HG02642 (cell line): ENCODE measurements around the gene CPLX1.

ENCODE experiments used
- ATAC-seq: cut with Tn5 transposase; IDR thresholded peaks from one replicate; pipeline ENCODE4 v1.9.1; 2021; ENCODE audit warnings: mild to moderate bottlenecking; ENCODE audit not compliant: unreplicated experiment, poor library complexity

CPLX1 gene

GRCh38 chr4:856225-856901, 30.4 kb upstream of the CPLX1 start:
- no peak for ATAC-seq

- ATAC-seq = no peak
Observed at GRCh38 chr4:855880-856224, 29.9 kb upstream of the CPLX1 start.

GRCh38 chr4:854356-854755, 28.4 kb upstream of the CPLX1 start:
- no peak for ATAC-seq

DNA sequence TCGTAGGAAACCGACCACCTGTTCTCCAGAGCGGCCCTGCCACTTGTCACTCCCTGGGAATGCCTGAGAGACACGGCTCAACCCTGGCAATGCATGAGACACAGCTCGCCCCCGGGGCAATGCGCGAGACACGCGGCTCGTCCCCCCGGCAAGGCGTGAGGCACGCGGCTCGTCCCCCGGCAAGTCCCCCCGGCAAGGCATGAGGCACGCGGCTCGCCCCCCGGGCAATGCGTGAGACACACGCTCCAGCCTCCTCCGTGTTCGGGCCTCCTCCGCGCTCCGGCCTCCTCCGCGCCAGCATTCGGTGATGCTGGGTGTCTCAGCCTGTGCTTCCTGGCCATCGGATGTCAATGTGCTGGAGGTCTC, 27.5 kb upstream of the CPLX1 start:
- ATAC-seq = no peak

- ATAC-seq = no peak
Observed at GRCh38 chr4:851701-852430, 25.9 kb upstream of the CPLX1 start.

- ATAC-seq = no peak
Observed at GRCh38 chr4:850323-850945, 24.5 kb upstream of the CPLX1 start.

GRCh38 chr4:849478-850175, 23.7 kb upstream of the CPLX1 start:
- ATAC-seq = no peak

DNA sequence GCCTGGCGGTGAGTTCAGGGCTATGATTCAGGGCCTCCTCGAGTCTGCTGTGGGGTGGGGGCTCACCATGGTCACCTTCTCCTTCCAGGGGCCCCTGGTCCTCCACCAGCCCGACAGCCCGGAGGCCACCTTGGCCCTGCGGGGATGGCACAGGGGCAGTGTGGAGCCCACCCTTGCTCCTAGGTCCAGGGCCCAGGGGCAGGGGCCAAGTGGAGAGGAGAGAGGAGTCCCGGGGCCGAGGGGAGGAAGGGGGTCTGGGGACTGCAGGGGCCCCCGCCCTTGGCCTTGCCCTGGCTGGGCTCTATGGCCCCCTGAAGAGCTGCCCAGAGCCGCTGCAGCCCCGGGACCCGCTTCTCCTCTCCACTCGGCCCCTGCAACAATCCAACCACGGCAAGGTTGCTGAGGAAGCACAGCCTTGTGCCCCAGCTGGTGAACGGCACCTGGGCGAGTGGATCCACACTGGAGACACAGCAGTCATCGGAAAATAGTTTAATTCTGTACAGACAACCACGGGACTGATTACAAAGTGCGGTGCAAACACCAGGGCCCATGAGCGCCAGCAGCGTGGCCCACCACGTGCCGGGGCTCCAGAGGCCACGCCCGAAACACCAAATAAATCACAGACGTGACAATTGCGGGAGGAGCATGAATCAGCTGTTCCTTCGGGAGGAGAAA, 23.0 kb upstream of the CPLX1 start:
- no peak for ATAC-seq

DNA sequence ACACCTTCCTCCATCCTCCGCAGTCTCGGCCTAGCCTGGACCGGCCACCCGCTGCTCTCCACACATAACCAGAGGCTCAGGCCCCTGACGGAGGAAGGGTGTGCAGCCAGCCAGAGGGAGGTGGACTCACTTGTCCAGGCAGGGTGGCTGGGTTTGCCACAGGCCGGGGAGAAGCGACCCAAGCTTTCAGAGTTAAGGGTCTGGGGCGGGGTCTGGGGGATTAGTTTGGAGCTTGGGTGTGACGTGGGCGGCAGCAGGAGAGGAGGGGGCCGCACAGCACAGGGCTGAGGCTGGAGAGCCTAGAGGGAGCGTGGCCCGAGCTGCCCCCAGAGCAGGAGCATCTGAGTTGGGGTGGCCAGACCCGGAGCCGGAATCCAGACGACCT, 22.4 kb upstream of the CPLX1 start:
- ATAC-seq = no peak

DNA sequence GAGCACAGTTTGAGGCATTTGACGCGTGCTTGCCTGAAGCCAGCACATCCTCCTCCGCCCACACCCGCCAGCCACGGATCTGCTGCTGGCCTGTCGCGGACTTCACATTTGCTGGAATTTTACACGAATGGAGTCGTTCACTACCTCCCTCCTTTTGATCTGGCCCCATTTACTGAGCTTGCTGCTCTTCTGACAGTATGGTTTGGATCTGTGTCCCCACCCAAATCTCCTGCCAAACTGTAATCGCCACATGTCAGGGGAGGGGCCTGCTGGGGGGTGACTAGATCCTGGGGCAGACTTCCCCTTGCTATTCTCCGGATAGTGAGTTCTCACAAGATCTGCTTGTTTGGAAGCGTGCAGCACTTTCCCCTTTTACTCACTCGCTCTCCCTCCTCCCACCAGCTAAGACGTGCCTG, 19.9 kb upstream of the CPLX1 start:
- ATAC-seq = no peak

- no peak for ATAC-seq
Observed at GRCh38 chr4:845233-845835, 19.4 kb upstream of the CPLX1 start.

DNA sequence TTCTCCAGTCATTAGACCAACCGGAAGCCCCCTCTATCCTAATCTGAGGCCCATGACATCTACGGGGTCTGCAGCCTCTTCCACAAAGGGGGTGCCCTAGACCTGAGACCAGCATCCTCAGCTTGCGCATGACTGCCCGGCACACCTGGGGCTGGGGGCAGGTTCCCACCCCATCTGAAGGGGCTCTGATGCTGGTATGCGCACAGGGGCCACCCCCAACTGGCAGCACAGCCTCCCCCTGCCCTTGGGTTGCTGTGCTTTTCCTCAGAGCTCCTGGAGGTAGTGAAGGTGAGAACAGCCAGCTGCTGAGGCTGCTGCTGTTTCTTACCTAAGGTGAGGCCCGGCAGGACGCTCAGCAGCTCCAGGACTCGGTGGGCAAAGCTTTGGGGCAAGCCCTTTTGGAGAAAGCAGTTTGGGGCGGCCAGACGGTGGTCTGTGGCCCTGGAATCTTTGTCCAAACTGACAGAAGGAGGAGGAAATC, 18.9 kb upstream of the CPLX1 start:
- ATAC-seq = no peak

- ATAC-seq = no peak
Observed at GRCh38 chr4:839675-840443, 13.9 kb upstream of the CPLX1 start.

GRCh38 chr4:837772-838171, 11.8 kb upstream of the CPLX1 start:
- no peak for ATAC-seq

- ATAC-seq = no peak
Observed at GRCh38 chr4:836750-837301, 10.9 kb upstream of the CPLX1 start.

DNA sequence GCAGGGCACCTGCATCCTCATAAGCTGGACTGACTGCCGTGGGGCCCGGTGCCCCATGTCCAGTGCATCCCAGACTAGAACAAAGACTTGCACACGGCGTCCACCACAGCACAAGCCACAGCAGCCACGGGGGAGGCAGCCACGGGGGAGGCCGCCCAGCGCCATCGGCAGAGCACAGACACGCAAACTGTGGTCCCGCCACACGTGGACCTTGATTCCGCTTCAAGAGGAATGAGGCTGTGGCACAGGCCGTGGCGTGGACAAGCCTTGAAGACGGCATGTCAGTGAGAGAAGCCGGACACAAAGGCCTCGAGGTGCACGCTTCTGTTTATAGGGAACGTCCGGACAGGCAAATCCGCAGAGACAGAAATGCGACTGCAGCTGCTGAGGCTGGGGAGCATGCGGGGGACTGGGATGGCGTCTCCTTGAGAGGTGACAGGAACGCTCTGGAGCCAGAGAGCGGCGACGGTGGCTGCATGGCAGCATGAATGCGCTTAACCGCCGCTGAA, 10.1 kb upstream of the CPLX1 start:
- no peak for ATAC-seq

GRCh38 chr4:835148-836002, 9.4 kb upstream of the CPLX1 start:
- no peak for ATAC-seq
